ENCODE data around the gene ADAMTS3.

DNA sequence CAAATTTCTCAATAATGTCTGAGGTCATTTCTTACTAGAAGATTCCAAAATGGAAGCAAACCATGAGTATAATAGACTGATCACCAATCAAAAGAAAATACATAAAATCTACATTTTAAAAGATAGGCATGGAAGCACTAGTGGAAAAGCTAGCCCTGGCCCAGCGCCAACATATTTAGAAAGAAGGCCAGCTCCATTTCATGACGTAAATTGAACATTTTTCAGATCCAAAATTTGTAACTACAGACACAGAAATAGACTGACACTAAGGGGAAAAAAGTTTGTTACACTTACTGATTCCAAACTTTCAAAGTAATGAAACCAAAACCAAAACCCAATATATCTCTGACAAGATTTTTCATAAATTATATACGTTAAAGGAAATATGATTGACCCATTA lies 117.7 kb downstream of the ADAMTS3 start:
- TF ChIP-seq, protein P1, sequence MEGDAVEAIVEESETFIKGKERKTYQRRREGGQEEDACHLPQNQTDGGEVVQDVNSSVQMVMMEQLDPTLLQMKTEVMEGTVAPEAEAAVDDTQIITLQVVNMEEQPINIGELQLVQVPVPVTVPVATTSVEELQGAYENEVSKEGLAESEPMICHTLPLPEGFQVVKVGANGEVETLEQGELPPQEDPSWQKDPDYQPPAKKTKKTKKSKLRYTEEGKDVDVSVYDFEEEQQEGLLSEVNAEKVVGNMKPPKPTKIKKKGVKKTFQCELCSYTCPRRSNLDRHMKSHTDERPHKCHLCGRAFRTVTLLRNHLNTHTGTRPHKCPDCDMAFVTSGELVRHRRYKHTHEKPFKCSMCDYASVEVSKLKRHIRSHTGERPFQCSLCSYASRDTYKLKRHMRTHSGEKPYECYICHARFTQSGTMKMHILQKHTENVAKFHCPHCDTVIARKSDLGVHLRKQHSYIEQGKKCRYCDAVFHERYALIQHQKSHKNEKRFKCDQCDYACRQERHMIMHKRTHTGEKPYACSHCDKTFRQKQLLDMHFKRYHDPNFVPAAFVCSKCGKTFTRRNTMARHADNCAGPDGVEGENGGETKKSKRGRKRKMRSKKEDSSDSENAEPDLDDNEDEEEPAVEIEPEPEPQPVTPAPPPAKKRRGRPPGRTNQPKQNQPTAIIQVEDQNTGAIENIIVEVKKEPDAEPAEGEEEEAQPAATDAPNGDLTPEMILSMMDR (conservative IDR thresholded peaks at IDR 0.05; ENCODE audit: low read length): no peak
- TF ChIP-seq EZH2phosphoT487 (IDR thresholded peaks at IDR 0.05; ENCODE audit: borderline replicate concordance): no peak
